Transverse colon (tissue), 4 donors: ENCODE data around the gene TMPRSS11B. TPM values are rescaled to one million over a fixed set of nuclear protein-coding genes. Genes with fewer than 3 reads are reported as not detected.
A peak's percentile ranks its signal among the peaks of the same experiment; 100 is the strongest.

Source experiments
- DNase-seq: peaks from one replicate; pipeline ENCODE4 v3.0.0-alpha.2; 2019
- H3K27ac ChIP-seq, 4 donors: fragments of 200-600 bp; sonication (generic); 2 replicates each; pipeline ENCODE4 v1.5.1; 2016 to 2018; ENCODE audit warnings: inconsistent platforms in 4 of 4
- H3K27me3 ChIP-seq: fragments of 200-600 bp; sonication (generic); 2 replicates; pipeline ENCODE4 v1.5.1; 2017; ENCODE audit warnings: inconsistent platforms
- H3K36me3 ChIP-seq, 4 donors: fragments of 200-600 bp; sonication (generic); 2 replicates each; pipeline ENCODE4 v1.5.1; 2017 to 2019; ENCODE audit warnings: inconsistent platforms in 4 of 4
- H3K4me1 ChIP-seq, 4 donors: fragments of 200-600 bp; sonication (generic); 2 replicates each; pipeline ENCODE4 v1.5.1; 2017 to 2020; ENCODE audit warnings: inconsistent platforms in 4 of 4
- H3K4me3 ChIP-seq, 4 donors: fragments of 200-600 bp; sonication (generic); 1 replicate in 1 of 4; 2 replicates in 3 of 4; pipeline versions ENCODE4 v1.5.1 to v1.6.1; 2017 to 2019; ENCODE audit warnings: inconsistent platforms in 4 of 4
- H3K9me3 ChIP-seq, 2 donors: fragments of 200-600 bp; sonication (generic); 2 replicates each; pipeline ENCODE4 v1.5.1; 2017 to 2019; ENCODE audit warnings: inconsistent platforms in 2 of 2
- EP300 ChIP-seq: sonication (generic); formaldehyde crosslinking; IDR thresholded peaks from one replicate; pipeline ENCODE4 v1.6.1; 2017; ENCODE audit warnings: antibody characterized with exemption, low read depth
- POLR2A ChIP-seq: fragments of 450-650 bp; IDR thresholded peaks from one replicate; pipeline ENCODE4 v1.6.1; 2016; ENCODE audit warnings: antibody characterized with exemption, mild to moderate bottlenecking, moderate library complexity
- POLR2AphosphoS5 ChIP-seq, 3 donors: sonication (generic); formaldehyde crosslinking; IDR thresholded peaks; one replicate each; pipeline ENCODE4 v1.6.1; 2016; ENCODE audit warnings: antibody characterized with exemption in 3 of 3
- WGBS, 2 donors: methylation state at CpG; one replicate each; pipeline ENCODE4 v1.1.5; 2018; ENCODE audit warnings: low coverage in 1 of 2; 5-methylcytosine and 5-hydroxymethylcytosine counted together
- in situ Hi-C, 4 donors: fragments of 200-750 bp; cut with MboI; loops; one replicate each; pipeline versions ENCODE4 v1.15.0 to v1.15.1; 2017; ENCODE audit warnings: low sequenced_read_pairs in 3 of 4, low pct_ligation_motif_present in 1 of 4, low pct_unique_long_range_greater_than_20kb in 1 of 4
- intact Hi-C: fragments of 100-400 bp; cut with DNase I; formaldehyde crosslinking; loops from one replicate; pipeline ENCODE4 v1.15.1; 2023; ENCODE audit warnings: low total_unique reads
- total RNA-seq, 4 donors: library from RNA; depleted of rRNA; stranded (reverse); fragments of >200 nt; gene quantifications; one replicate each; pipeline ENCODE4 v1.1.0, GENCODE V29; 2016
- TF ChIP-seq, protein P1 (sequence below), 5 experiments: fragments of 200-600 bp in 3 of 5; fragments of 450-650 bp in 2 of 5; sonication (generic) in 3 of 5; IDR thresholded peaks; 1 replicate in 2 of 5; 2 replicates in 3 of 5; pipeline ENCODE4 v1.5.1; 2016 to 2017; ENCODE audit warnings: antibody characterized with exemption in 5 of 5, inconsistent platforms in 3 of 5, mild to moderate bottlenecking in 2 of 5, moderate library complexity in 1 of 5

The TMPRSS11B gene
- total RNA-seq, 4 donors from 2014 or later, result not detected

GRCh38 chr4:68277627-68278026, 32.1 kb upstream of the TMPRSS11B start:
- Histone ChIP-seq H3K4me3 (no peak overlapping the region), H3K27ac (no peak overlapping the region), H3K27me3 (no peaks in the 10 kb centered on the region), H3K36me3 (no peaks in the 10 kb centered on the region), H3K9me3 (no peaks in the 10 kb centered on the region), H3K4me1 (no peaks in the 10 kb centered on the region)
- no peak for DNase-seq
- 60 to 80% methylated on average over 2 of the region's 2 CpGs for WGBS, 2 donors
- in situ Hi-C loops, result loop anchor here in 2 of 4 donors (10.0 kb wide), 1 partner anchor 97 kb away; no protein-coding TSS in a partner anchor
- intact Hi-C loops, result no loop called here
- TF ChIP-seq, protein P1, sequence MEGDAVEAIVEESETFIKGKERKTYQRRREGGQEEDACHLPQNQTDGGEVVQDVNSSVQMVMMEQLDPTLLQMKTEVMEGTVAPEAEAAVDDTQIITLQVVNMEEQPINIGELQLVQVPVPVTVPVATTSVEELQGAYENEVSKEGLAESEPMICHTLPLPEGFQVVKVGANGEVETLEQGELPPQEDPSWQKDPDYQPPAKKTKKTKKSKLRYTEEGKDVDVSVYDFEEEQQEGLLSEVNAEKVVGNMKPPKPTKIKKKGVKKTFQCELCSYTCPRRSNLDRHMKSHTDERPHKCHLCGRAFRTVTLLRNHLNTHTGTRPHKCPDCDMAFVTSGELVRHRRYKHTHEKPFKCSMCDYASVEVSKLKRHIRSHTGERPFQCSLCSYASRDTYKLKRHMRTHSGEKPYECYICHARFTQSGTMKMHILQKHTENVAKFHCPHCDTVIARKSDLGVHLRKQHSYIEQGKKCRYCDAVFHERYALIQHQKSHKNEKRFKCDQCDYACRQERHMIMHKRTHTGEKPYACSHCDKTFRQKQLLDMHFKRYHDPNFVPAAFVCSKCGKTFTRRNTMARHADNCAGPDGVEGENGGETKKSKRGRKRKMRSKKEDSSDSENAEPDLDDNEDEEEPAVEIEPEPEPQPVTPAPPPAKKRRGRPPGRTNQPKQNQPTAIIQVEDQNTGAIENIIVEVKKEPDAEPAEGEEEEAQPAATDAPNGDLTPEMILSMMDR (IDR thresholded peaks at IDR 0.05), result no peak
- TF ChIP-seq POLR2AphosphoS5 (IDR thresholded peaks at IDR 0.05), result no peak
- TF ChIP-seq EP300, result no peak
- TF ChIP-seq POLR2A, result no peak

GRCh38 chr4:68272860-68273259, 27.4 kb upstream of the TMPRSS11B start:
- Histone ChIP-seq H3K9me3 (no peaks in the 10 kb centered on the region), H3K27me3 (no peaks in the 10 kb centered on the region), H3K4me3 (no peak overlapping the region), H3K36me3 (no peaks in the 10 kb centered on the region), H3K27ac (no peak overlapping the region), H3K4me1 (no peaks in the 10 kb centered on the region)
- TF ChIP-seq POLR2AphosphoS5 (IDR thresholded peaks at IDR 0.05), result no peak
- 37 to 61% methylated on average over 2 of the region's 2 CpGs for WGBS, 2 donors
- no peak for DNase-seq
- intact Hi-C loops (loop anchor here (5.0 kb wide), 1 partner anchor 104 kb away; no protein-coding TSS in a partner anchor), in situ Hi-C loops (loop anchor here in 3 of 4 donors (5.0 to 10.0 kb wide), 2 partner anchors 102 to 104 kb away; no protein-coding TSS in a partner anchor)

- TF ChIP-seq, protein P1 (IDR thresholded peaks at IDR 0.05), result no peak
- no peak for TF ChIP-seq POLR2A
- no peak for TF ChIP-seq POLR2AphosphoS5 (IDR thresholded peaks at IDR 0.05)
- TF ChIP-seq EP300, result no peak
- Histone ChIP-seq H3K27ac (no peak overlapping the region), H3K36me3 (no peaks in the 10 kb centered on the region), H3K9me3 (no peaks in the 10 kb centered on the region), H3K27me3 (no peaks in the 10 kb centered on the region), H3K4me3 (no peak overlapping the region), H3K4me1 (no peaks in the 10 kb centered on the region)
- intact Hi-C loops (loop anchor here (5.0 kb wide), 1 partner anchor 105 kb away; no protein-coding TSS in a partner anchor), in situ Hi-C loops (loop anchor here in 3 of 4 donors (5.0 to 10.0 kb wide), 2 partner anchors 102 to 105 kb away; no protein-coding TSS in a partner anchor)
- 44 to 46% methylated on average over 2 of the region's 2 CpGs for WGBS, 2 donors
- DNase-seq, result no peak
Observed at GRCh38 chr4:68272380-68272779, 26.9 kb upstream of the TMPRSS11B start.

- no peaks in the 10 kb centered on the region for H3K9me3 ChIP-seq
- TF ChIP-seq, protein P1 (IDR thresholded peaks at IDR 0.05), result peak; percentile 69 to 79 (median 75)
- TF ChIP-seq POLR2AphosphoS5 (IDR thresholded peaks at IDR 0.05) (no peak), POLR2A (no peak)
- H3K27me3 ChIP-seq, result no peaks in the 10 kb centered on the region
- in situ Hi-C loops, result loop anchor here in 3 of 4 donors (5.0 to 10.0 kb wide), 2 partner anchors 103 to 105 kb away; no protein-coding TSS in a partner anchor
- intact Hi-C loops, result loop anchor here (5.0 kb wide), 1 partner anchor 105 kb away; no protein-coding TSS in a partner anchor
- no peaks in the 10 kb centered on the region for H3K4me1 ChIP-seq
- H3K36me3 ChIP-seq, result no peaks in the 10 kb centered on the region
- H3K27ac ChIP-seq, result no peak overlapping the region
- no peak for DNase-seq
- H3K4me3 ChIP-seq, result no peak overlapping the region
- 14 to 39% methylated on average over 1 to 11 of the region's 11 CpGs for WGBS, 2 donors
Observed at GRCh38 chr4:68271851-68272357, 26.4 kb upstream of the TMPRSS11B start.
